T1000 (cell line): ENCODE data around the gene RNF11.
A peak's percentile ranks its signal among the peaks of the same experiment; 100 is the strongest.

Experiments
- DNase-seq: peaks from one replicate; lab custom pipeline; 2025; ENCODE audit warnings: mixed read lengths; lab: John Stamatoyannopoulos, UW

Gene RNF11

GRCh38 chr1:51296383-51297357 lies 60.6 kb downstream of the RNF11 start:
- DNase-seq, result peak; percentile 64

DNA sequence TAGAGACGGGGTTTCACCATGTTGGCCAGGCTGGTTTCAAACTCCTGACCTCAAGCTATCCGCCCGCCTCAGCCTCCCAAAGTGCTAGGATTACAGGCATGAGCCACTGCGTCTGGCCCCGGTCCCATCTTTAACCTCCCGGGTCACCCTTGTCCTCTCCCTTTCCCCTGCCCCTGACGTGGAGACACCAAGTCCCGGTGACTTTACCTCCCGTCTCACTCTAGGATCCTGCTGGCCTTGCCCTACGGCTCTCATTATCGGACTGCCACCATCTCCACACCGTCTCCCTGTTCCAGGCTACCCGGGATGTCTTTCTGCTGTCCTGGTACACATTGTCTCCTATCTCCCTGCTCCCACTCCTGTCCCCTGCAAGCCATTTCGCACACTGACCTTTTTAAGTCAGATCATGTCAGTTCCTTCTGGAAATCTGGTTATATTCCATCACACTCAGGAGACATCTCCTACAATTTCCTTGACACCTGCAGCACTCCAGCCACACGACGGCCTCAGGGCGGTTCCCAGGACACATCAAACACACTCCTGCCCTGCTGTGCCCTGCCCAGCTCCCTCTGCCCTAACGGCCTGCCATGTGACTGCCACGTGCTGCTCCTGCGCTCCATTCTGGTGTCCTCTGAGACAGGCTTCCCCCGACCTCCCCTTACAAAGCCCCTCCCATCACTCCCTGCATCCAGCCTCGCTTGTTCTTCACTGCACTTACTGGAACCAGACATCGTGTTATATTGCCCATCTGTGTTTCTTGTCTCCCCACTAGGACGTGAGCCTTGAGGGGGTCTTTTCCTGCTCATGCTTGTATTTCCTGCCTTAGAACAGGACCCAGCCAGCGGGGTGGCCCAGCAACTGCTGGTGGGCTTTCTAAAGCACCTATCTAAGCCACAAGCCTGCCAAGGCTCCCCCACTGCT lies 61.6 kb downstream of the RNF11 start:
- DNase-seq, result no peak

DNA sequence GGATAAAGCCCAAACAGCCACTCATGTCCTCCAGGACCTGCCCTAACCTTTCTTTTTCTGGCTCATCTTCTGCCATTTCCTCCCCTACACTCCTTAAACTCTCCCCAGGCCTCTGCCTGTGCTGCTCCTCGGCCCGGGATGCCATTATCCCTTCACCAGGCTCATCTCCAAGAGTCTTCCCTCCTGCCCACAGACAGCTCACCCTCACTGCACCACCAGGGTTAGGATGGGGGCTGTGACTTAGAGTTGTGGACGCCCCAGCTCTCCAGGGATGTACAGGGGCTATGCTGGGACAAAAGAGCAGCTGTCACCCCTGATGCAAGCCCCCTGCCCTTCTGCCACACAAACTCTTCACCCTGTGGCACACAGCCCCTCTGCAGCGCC lies 62.2 kb downstream of the RNF11 start:
- no peak for DNase-seq

DNA sequence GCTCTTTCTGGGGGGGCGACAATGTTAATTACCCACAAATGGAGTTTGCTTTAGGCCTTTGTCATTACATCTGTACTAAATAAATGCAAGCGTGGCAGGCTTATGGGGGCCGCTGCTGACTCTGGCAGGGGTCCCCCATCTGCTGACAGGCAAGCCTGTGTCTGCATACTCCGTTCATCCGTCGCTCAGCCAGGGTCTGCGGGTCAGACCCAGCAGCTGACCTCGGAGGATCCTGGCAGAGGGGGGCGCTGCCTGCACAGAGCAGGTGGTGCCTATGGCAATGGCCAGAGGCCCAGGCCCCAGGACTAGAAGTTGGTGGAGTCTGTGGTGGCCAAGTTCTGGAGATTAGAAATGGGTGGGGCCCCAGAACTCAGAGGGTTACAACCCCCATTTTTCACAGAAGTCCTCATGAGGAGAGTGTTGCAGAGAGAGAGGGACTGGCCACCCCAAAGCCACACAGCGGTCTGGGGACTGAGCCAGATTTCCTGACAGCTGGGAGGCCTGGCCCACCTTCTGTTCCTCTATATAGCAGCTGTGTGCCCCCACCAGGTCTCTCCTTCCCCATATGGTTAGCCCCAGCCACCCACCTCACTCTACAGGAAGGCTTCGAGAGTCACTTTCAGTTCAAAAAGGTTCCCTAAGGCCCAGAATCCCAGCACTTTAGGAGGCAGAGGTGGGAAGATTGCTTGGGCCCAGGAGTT lies 63.3 kb downstream of the RNF11 start:
- DNase-seq, result no peak

DNA sequence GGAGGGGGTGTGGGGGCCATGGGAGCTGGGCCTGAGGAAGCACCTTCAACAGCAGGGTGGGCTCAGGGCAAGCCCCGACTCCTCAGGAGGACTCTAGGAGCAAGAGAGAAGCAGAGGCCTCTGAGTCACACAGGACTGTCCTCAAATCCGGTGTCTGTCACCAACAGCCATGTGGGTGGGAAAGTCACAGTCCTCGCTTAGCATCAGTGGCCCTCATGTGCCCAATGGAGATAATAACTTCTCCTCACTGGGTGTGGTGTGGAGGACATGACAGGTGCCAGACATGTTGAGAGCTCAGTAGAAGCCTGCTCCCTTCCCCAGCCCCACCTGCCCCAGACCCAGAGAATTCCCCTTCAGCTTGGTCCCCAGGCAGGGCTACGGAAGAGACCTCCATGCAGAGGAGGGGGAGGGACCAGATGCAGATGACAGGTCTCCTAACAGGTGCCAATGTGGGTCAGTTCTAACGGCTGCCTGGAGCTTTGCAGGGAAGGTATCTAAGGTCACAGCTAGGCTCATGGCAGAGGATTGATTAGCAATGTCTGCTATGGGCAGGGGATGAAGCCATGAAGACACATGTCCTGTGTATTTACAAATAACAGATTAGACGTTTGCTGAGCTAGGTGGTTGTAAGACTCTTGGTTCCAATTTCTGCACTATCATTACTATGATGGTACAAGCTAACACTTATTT lies 64.1 kb downstream of the RNF11 start:
- no peak for DNase-seq

DNA sequence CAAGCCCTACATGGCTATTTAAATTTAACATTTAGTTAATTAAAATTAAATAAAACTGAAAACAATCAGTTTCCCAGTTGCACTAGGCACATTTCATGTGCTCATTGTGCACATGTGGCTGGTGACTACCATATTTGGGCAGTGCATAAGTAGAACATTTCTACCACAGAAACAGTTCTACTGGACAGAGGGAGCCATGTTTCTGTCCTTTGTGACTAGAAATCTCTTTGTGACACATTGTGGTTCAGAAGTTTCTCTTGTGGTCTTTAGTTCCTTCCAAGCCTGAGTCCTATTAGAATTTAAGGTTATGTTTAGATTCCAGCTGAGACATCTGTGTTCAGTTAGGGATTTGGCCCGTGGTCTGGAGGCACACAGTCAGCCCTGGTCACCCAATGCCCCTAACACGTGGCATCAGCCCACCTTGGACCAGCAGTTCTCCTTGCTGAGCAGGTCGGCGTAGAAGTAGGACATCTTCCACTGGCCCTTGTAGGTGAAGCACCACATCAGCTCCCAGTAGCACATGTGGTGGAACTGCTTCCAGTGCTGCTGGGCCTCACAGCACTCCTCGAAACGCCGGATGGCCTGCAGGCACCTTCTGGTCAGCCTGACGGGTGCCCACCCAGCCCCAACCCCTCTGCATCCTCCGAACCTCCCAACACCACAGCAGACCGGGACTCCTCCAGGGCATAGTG lies 65.2 kb downstream of the RNF11 start:
- DNase-seq, result no peak

- no peak for DNase-seq
These were observed 65.7 kb downstream of the RNF11 start for GRCh38 chr1:51301844-51302162.

DNA sequence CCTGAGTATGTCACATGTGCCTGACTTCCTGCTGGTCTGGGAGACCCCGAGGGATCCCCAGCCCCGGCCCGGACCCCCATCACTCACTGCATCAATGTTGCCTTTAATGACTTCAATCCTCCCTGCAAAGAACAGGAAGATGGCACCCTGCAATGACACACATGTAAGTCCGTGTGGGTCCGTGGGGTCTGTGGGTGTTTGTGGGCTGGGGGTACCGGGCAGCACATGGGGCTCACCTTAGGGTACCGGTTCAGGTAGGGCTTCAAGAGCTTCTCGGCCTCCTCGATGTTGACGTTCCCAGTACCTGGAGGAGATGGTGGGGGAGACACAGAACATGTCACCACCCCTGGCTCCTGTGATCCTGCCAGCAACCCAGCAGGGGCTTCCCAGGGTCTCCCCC lies 66.2 kb downstream of the RNF11 start:
- no peak for DNase-seq

DNA sequence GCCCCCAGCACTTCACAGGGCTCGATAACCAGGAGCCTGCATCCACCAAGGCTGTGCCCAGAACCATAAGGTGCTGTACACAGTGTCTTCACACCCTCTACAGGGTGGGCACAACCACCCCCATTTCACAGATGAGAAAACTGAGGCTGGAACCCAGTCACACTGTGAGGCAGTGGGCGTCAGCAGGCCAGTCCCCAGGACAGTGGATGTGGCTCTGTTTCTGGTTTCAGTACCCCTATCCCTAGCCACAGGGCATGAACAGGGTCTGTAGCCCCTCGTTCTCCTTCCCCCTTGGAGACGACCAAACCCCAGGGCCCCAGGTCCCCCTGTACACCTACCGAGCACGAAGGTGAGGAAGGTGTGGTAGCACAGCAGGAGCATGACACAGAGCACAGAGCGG lies 66.7 kb downstream of the RNF11 start:
- DNase-seq, result no peak

DNA sequence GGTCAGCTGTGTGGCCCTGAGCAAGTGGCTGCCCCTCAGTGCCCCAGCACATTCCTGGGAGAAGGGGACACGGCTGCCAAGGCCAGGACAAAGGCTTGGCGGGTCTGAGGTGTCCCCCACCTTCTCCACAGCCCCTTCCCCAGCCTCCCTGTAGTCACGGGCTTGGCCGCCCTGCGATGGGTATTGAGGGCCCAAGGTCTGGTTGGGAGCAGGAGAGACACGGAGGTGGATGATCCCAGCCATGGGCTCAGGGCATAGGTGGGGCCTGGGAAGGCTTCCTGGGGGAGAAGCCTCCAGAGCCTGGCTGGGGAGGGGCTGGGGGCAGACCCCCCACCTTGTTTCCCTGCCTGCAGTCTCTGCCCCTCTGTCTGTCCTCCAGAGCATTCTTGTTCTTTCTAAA lies 67.2 kb downstream of the RNF11 start:
- DNase-seq, result no peak

- DNase-seq, result peak; percentile 64
These were observed 67.7 kb downstream of the RNF11 start for GRCh38 chr1:51303751-51304251.

DNA sequence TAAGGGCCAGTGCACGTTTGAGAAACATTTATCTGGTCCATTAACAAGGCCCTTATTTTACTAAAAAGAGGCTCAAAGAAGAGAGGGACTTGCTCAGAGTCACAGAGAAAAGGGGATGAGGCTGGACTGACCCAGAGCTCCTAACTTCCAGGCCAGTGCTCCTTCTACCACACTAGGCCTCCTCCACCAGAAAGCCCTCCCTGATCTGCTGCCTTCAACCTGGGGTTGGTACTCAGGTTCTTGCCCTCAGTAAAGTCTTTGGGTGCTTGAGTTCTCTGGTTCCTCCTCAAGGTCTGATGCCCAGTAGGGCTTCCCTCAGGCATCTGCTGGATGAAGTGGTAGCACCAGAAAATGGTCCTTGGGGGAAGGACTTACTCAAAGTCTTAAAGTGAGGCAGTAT lies 68.3 kb downstream of the RNF11 start:
- DNase-seq, result no peak

- no peak for DNase-seq
These were observed 69.3 kb downstream of the RNF11 start for GRCh38 chr1:51305371-51305823.

GRCh38 chr1:51306950-51307349 lies 70.9 kb downstream of the RNF11 start:
- no peak for DNase-seq

DNA sequence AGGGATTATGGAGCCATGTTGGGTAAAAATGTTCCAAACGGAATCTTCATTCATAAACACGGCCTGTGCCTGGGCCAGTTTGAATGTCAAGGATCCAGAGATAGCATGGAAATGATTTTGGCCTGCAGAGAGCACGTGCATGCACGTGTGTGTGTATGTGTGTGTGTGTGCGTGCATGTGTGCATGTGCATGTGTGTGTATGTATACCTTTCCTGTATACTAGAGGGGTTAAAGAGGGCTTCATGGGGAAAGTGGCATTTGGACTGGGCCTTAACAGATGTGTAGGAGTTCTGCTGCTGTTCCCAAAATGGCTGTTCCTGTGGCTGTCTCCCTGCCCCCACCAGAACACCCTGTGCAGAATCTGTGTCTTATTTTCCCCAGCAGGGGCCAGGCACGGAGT lies 72.6 kb downstream of the RNF11 start:
- no peak for DNase-seq

DNA sequence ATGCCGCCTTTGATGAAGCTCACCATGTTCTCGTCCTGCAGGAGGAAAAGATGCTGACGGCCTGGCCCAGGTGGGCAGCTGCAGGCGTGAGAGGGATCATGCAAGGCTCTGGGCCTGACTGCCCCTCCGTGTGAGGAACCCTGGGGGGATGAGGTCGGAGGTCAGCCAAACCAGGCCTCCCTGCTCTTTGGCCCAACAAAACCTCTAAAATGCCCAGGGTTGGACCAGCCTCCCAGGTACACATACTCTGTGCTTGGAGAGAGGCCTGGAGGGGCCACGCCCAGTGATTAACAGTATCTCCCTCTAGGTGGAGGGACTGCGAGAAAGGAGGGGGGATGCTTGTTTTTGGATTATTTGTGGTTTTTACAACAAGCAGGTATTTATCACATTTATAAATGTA lies 73.2 kb downstream of the RNF11 start:
- DNase-seq, result no peak

GRCh38 chr1:51310871-51311613 lies 75.0 kb downstream of the RNF11 start:
- no peak for DNase-seq

GRCh38 chr1:51311826-51312225 lies 75.8 kb downstream of the RNF11 start:
- DNase-seq, result no peak

- no peak for DNase-seq
These were observed 76.6 kb downstream of the RNF11 start for GRCh38 chr1:51312718-51313117.

DNA sequence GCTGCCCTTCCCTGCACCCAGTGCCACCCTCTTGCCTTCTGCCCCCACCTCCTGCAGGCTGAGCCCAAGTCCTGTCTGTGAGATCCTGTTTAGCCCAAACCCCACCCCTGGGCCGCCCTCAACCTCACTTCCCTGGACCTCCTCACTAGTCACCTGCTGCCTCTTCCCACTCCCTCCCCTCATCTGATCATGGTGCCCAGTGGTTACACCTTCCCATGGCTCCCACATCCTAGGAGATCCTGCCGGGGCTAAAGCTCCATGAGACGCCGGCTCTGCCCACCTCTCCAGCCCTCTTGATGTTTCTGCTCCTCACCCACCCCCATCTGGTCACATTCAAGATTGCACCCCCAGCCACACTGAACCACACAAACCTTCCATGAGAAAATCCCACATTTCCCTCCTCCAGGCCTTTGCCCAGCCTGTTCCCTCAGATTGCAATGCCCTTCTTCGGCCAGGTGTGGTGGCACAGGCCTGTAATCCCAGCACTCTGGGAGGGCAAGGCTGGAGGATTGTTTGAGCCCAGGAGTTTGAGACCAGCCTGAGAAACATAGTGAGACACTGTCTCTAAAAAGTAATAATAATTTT lies 77.3 kb downstream of the RNF11 start:
- DNase-seq, result no peak
